Measurements from ENCODE around the gene ACTR3C.

Gene ACTR3C

GRCh38 chr7:150368884-150369747, 45.8 kb upstream of the ACTR3C start:
- no peak for TF ChIP-seq CTCF (IDR thresholded peaks at IDR 0.05; ENCODE audit: extremely low read depth, missing control alignments)
- peak; percentile 81 for DNase-seq (ENCODE audit: low spot score)

- peak; percentile 95 for DNase-seq (ENCODE audit: low spot score)
- TF ChIP-seq CTCF (IDR thresholded peaks at IDR 0.05; ENCODE audit: extremely low read depth, missing control alignments): no peak
These were observed 44.9 kb upstream of the ACTR3C start, which contains the start of gene REPIN1 for GRCh38 chr7:150368096-150368883. TSS of gene REPIN1 (plus strand) at chr7:150368822. CDS start at chr7:150369712, 890 bp downstream.

- no peak for DNase-seq (ENCODE audit: low spot score)
- TF ChIP-seq CTCF (IDR thresholded peaks at IDR 0.05; ENCODE audit: extremely low read depth, missing control alignments): no peak
These were observed 44.3 kb upstream of the ACTR3C start for GRCh38 chr7:150367677-150368095.

GRCh38 chr7:150365673-150366398, 42.5 kb upstream of the ACTR3C start:
- TF ChIP-seq CTCF (IDR thresholded peaks at IDR 0.05; ENCODE audit: extremely low read depth, missing control alignments): no peak
- DNase-seq (ENCODE audit: low spot score): no peak

GRCh38 chr7:150365194-150365593, 41.8 kb upstream of the ACTR3C start:
- TF ChIP-seq CTCF (IDR thresholded peaks at IDR 0.05; ENCODE audit: extremely low read depth, missing control alignments): no peak
- DNase-seq (ENCODE audit: low spot score): no peak

GRCh38 chr7:150363872-150364271, 40.5 kb upstream of the ACTR3C start:
- no peak for TF ChIP-seq CTCF (IDR thresholded peaks at IDR 0.05; ENCODE audit: extremely low read depth, missing control alignments)
- DNase-seq (ENCODE audit: low spot score): peak; percentile 62
